Choroid plexus epithelial cell (primary cell): Measurements from ENCODE around the gene RANBP3.

ENCODE experiments used
- DNase-seq: peaks from one replicate; pipeline ENCODE4 v3.0.0-alpha.2; 2010; ENCODE audit warnings: low read depth
- H3K4me3 ChIP-seq: 2 replicates; pipeline ENCODE4 v1.5.1; 2011; ENCODE audit warnings: low read depth, mild to moderate bottlenecking, control low read depth, low read length, moderate library complexity
- CTCF ChIP-seq: conservative IDR thresholded peaks from 2 replicates; pipeline ENCODE4 v1.5.1; 2011; ENCODE audit warnings: low read depth, mild to moderate bottlenecking, control low read depth, inconsistent platforms, low read length, moderate library complexity

RANBP3 gene

DNA sequence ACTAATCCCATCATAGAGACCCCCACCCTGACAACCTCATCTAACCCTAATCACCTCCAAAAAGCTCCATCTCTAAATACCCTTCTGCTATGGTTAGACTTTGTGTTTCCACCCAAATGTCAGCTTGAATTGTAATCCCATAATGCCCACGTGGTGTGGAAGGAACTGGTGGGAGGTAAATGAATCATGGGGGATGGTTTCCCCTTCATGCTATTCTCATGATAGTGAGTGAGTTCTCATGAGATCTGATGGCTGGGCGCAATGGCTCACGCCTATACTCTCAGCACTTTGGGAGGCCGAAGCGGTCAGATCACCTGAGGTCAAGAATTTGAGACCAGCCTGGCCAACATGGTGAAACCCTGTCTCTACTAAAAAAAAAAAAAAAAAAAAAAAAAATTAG, 70.7 kb downstream of the RANBP3 start:
- no peak overlapping the region for H3K4me3 ChIP-seq
- no peak for TF ChIP-seq CTCF

DNA sequence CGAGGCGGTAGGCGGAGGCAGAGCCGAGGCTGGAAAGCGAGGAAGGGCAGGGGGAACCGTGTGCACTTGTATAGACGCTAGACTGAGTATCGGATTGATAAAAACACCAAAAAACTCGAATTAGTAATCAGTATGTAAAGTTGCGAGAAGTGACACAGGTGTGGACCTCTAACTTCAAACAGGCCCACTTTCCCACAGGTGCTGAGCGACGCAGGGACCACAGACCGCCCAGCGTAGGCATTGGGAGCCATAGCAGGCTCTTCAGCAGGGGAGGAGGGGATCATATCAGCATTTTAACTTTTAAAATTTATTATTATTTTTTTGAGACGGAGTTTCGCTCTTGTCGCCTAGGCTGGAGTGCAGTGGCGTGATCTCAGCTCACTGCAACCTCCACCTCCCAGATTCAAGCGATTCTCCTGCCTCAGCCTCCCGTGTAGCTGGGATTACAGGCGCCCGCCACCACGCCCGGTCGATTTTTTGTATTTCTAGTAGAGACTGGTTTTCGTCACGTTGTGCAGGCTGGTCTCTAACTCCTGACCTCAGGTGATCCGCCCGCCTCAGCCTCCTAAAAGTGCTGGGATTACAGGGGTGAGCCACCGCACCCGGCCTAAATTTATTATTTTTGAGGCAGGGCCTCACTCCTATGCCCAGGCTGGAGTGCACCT, 72.7 kb downstream of the RANBP3 start:
- peak overlapping the region; percentile 85 for H3K4me3 ChIP-seq
- no peak for DNase-seq
- no peak for TF ChIP-seq CTCF

More for the DNA sequence above, 70.7 kb downstream of the RANBP3 start:
- DNase-seq, result no peak

DNA sequence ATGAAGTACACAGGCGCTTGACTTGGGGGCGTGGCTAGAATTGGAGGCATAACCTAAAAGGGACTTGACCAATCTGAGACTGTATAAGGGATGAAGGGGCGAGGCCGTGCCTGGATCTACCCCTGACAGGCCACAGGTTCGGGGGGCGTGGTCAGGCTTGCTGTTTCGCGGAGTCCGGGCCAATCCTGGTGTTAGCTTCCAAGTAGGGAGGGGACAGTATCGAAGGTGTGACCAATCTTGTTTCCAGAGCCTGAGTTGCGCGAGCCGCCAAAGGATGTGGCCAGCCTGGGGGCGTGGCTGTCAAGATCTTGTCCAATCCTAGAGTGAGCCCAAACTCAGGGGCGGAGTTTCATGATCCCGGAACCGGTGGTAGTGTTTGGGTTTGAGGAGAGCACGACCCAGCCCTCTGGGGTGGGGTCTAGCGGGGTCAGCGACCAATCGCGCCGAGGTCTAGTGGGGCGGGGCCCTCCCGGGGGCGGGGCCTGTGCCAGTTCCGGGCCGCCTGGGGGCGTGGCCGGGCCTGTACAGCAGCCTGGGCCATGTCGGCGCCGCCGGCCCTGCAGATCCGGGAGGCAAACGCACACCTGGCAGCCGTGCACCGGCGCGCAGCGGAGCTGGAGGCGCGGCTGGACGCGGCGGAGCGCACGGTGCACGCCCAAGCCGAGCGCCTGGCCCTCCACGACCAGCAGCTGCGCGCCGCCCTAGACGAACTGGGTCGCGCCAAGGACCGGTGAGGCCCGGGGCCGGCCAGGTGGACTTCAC, 73.4 kb downstream of the RANBP3 start, which contains the start of gene VMAC:
Gene VMAC, plus strand, starts transcription at position 521 of the 762 bp plus-strand sequence. Its CDS starts 19 bp downstream, at position 540.
- peak within 1 kb of the TSS; percentile 100 for H3K4me3 ChIP-seq
- DNase-seq, result peak; percentile 100
- no peak for TF ChIP-seq CTCF

DNA sequence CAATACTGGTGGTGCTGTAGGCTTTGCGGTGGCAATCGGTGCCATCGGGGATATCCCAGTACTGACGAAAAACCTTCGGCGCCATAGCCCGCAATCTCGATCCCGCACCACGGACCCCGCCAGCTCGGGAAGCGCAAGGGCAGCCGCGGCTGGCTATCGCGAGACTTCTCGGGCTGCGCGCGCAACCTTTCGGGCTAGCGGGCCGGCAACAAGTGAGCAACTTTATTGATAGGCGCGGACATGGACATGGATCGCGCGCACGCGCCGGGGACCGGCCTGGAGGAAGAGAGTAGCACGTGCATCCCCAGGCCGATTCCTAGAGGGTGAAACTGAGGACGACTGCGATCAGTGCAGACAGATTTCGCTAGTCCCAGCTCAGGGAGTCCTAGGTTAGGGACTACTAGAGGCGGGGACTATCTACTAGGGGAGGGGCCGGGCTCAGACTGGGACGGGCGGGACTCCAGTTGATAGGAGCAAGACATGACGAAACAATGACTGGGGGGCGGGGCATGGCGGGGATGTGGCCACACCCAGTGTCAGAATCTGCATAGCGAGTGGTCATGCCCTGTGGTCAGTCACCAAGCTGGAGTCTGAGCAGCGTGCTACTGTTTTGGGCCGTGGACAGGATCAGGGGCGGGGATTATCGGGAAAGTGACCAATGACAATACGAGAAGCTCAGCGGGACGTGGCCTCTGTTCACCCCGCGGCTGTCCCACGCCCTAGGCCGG, 74.2 kb downstream of the RANBP3 start, which contains the start of gene NDUFA11:
Gene NDUFA11, minus strand, starts transcription at position 167 of the 728 bp plus-strand sequence. Its CDS starts 82 bp downstream, at position 85.
- no peak for TF ChIP-seq CTCF
- DNase-seq, result peak; percentile 98
- peak within 1 kb of the TSS; percentile 100 for H3K4me3 ChIP-seq

DNA sequence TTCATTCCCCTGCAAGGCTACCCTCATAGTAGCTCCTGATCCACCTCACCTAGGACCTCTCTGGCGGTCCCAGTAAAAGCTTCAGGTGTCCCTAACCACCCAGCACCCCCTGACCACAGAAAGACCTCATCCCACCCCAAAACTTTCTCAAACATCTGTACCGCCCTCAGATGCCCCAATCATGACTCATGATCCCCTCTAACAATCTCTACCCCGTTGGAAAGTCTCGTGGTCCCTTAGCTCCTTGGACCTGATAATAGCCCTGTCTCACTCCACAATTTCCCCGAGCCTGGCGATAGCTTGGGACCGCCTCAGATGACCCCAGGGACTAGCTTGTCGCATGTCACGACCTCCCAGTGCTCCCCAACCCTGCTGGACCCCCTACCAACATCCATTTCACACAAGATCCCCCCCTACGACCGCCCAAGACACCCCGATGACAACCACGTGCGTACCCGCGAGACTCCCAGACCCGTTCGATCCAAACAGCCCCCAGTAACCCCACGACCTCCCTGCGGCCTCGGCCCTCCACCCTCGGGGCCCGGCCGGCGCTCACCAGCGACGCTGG, 74.8 kb downstream of the RANBP3 start:
- no peak for TF ChIP-seq CTCF
- DNase-seq, result peak; percentile 51
- H3K4me3 ChIP-seq, result peak overlapping the region; percentile 100

DNA sequence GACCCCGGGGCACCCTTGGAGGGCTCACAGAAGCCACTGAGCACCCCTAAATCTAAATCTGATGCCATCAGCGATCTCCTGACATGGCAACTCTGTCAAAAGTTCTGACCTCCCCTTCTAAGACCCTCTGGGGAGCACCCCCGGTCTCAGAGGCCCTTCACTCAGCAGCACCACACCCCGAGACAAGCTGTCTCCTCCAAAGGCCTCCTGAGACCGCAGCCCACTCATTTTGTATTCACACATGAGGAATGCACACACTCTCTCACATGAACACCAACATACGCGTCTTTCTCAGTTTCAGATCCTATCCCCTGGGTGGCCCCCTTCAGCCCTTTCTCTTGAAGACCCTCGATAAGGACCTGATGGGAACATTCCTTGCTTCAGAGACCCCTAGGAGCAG, 77.0 kb downstream of the RANBP3 start:
- TF ChIP-seq CTCF, result no peak
- H3K4me3 ChIP-seq, result no peak overlapping the region
- no peak for DNase-seq
